GM12878 (cell line): ENCODE data around the gene RECK. TPM values are rescaled to one million over a fixed set of nuclear protein-coding genes. Genes with fewer than 3 reads are reported as not detected.

ENCODE experiments used
- ATAC-seq: fragments of 200-7000 bp; cut with Tn5 transposase; 3 replicates; pipeline ENCODE4 v1.9.1; 2020; ENCODE audit warnings: mild to moderate bottlenecking, moderate library complexity
- BruUV-seq: library from RNA; stranded (reverse); fragments of 400-500 nt; replicated peaks from 2 replicates; lab custom pipeline; 2021; lab: Mats Ljungman, UMichigan
- CTCF ChIA-PET: fragments of 300-600 bp; sonication (Branson Sonifier 250); formaldehyde crosslinking; extraction: SDS; loops from one replicate; lab custom pipeline; 2021; ENCODE audit warnings: inconsistent platforms; lab: Yijun Ruan, JAX
- POLR2A ChIA-PET: fragments of 350-600 bp; formaldehyde crosslinking; extraction: SDS; loops from one replicate; lab custom pipeline; 2021; ENCODE audit warnings: inconsistent platforms; lab: Charles Lee
- RAD21 ChIA-PET: fragments of 300-600 bp; sonication (Branson Sonifier 250); formaldehyde crosslinking; loops from one replicate; lab custom pipeline; 2023; ENCODE audit warnings: antibody characterized with exemption; ENCODE audit not compliant: unreplicated experiment; lab: Charles Lee
- SMC1A ChIA-PET: fragments of 300-600 bp; sonication (Branson Sonifier 250); formaldehyde crosslinking; loops from one replicate; lab custom pipeline; 2023; ENCODE audit not compliant: unreplicated experiment, uncharacterized antibody; lab: Charles Lee
- DNase-seq: peaks from one replicate; pipeline ENCODE4 v3.0.0-alpha.2; 2011; ENCODE audit warnings: low read depth, low spot score
- FAIRE-seq: peaks from 3 replicates; lab custom pipeline; 2011; peaks lifted over from hg19 to GRCh38; lab: Jason Lieb, UNC
- H2AFZ ChIP-seq: 2 replicates; pipeline ENCODE4 v1.6.0; 2011; ENCODE audit warnings: low read depth, low read length, control low read depth; ENCODE audit not compliant: control insufficient read depth
- H3K27ac ChIP-seq: 2 replicates; pipeline ENCODE4 v1.5.1; 2011; ENCODE audit warnings: control low read depth; ENCODE audit not compliant: control insufficient read depth, insufficient read depth
- H3K27me3 ChIP-seq, 2 experiments: replicated peaks in 1 of 2; 2 replicates each; pipeline versions ENCODE4 v1.6.0 to v1.6.1; 2011; ENCODE audit warnings: low read length in 1 of 2; ENCODE audit not compliant: control insufficient read depth in 2 of 2, insufficient read depth in 2 of 2
- H3K36me3 ChIP-seq, 2 experiments: 2 replicates each; pipeline ENCODE4 v1.5.1; 2011; ENCODE audit warnings: low read length in 1 of 2; ENCODE audit not compliant: control insufficient read depth in 2 of 2, insufficient read depth in 2 of 2
- H3K4me1 ChIP-seq: 2 replicates; pipeline ENCODE4 v1.6.1; 2011; ENCODE audit warnings: mild to moderate bottlenecking, low read length, moderate library complexity, mixed read lengths; ENCODE audit not compliant: control insufficient read depth, insufficient read depth
- H3K4me2 ChIP-seq: 2 replicates; pipeline ENCODE4 v1.6.0; 2011; ENCODE audit warnings: control low read depth; ENCODE audit not compliant: control insufficient read depth, insufficient read depth
- H3K4me3 ChIP-seq: fragments of 200-600 bp; sonication (generic); 2 replicates; pipeline ENCODE4 v1.5.1; 2016
- H3K79me2 ChIP-seq: 2 replicates; pipeline ENCODE4 v1.6.0; 2011; ENCODE audit warnings: low read length; ENCODE audit not compliant: control insufficient read depth, insufficient read depth
- H3K9ac ChIP-seq: 2 replicates; pipeline ENCODE4 v1.8.0; 2011; ENCODE audit warnings: low read length, control low read depth, mixed read lengths; ENCODE audit not compliant: control insufficient read depth, insufficient read depth
- H3K9me3 ChIP-seq: replicated peaks from 3 replicates; pipeline ENCODE4 v1.5.1; 2011; ENCODE audit warnings: mild to moderate bottlenecking, low read length; ENCODE audit not compliant: control insufficient read depth, insufficient read depth
- H4K20me1 ChIP-seq: 2 replicates; pipeline ENCODE4 v1.6.0; 2011; ENCODE audit not compliant: control insufficient read depth, insufficient read depth
- ASH2L ChIP-seq: fragments of 300-600, 200-600 bp; sonication (generic); IDR thresholded peaks from 2 replicates; pipeline ENCODE4 v1.6.1; 2017; ENCODE audit warnings: low read depth, mild to moderate bottlenecking, borderline replicate concordance
- ATF7 ChIP-seq: fragments of 450-650 bp; IDR thresholded peaks from 2 replicates; pipeline ENCODE4 v1.6.1; 2016; ENCODE audit warnings: low read depth, mild to moderate bottlenecking
- BRCA1 ChIP-seq: IDR thresholded peaks from 2 replicates; pipeline ENCODE4 v1.6.1; 2011; ENCODE audit warnings: low read depth, low read length, improper control_type of control experiment
- CREB1 ChIP-seq: IDR thresholded peaks from 2 replicates; pipeline ENCODE4 v1.6.1; 2012; ENCODE audit warnings: low read depth, mild to moderate bottlenecking, inconsistent platforms
- CTCF ChIP-seq, 3 experiments: IDR thresholded peaks in 2 of 3; conservative IDR thresholded peaks in 1 of 3; 2 replicates each; pipeline ENCODE4 v1.5.1; 2011; ENCODE audit warnings: low read depth in 3 of 3, low read length in 3 of 3, mild to moderate bottlenecking in 3 of 3, control low read depth in 2 of 3, moderate library complexity in 2 of 3, inconsistent platforms in 1 of 3, mixed read lengths in 1 of 3; ENCODE audit not compliant: control insufficient read depth in 2 of 3, insufficient read depth in 1 of 3; ENCODE audit errors: extremely low read depth in 1 of 3
- FOXK2 ChIP-seq: fragments of 450-650 bp; IDR thresholded peaks from 2 replicates; pipeline ENCODE4 v1.6.1; 2017; ENCODE audit warnings: mild to moderate bottlenecking, moderate library complexity
- HSF1 ChIP-seq: fragments of 150-350 bp; IDR thresholded peaks from 2 replicates; pipeline ENCODE4 v1.6.1; 2014; ENCODE audit warnings: mild to moderate bottlenecking, low read depth, low read length
- KLF5 ChIP-seq: fragments of 450-650 bp; IDR thresholded peaks from 2 replicates; pipeline ENCODE4 v1.6.1; 2014; ENCODE audit warnings: mild to moderate bottlenecking; ENCODE audit not compliant: partially characterized antibody
- MEF2B ChIP-seq: fragments of 450-650 bp; IDR thresholded peaks from 2 replicates; pipeline ENCODE4 v1.6.1; 2018; ENCODE audit warnings: mild to moderate bottlenecking, moderate library complexity; ENCODE audit not compliant: partially characterized antibody, poor library complexity, severe bottlenecking
- PAX5 ChIP-seq: IDR thresholded peaks from 2 replicates; pipeline ENCODE4 v1.6.1; 2011; ENCODE audit warnings: low read depth, low read length, borderline replicate concordance
- RBBP5 ChIP-seq: fragments of 200-600 bp; sonication (generic); conservative IDR thresholded peaks from 2 replicates; pipeline ENCODE4 v1.6.1; 2016
- SMC3 ChIP-seq: IDR thresholded peaks from 2 replicates; pipeline ENCODE4 v1.6.1; 2011; ENCODE audit warnings: low read length, improper control_type of control experiment, borderline replicate concordance
- SUPT20H ChIP-seq: IDR thresholded peaks from 2 replicates; pipeline ENCODE4 v1.6.1; 2011; ENCODE audit warnings: low read depth, mild to moderate bottlenecking, low read length, moderate library complexity, borderline replicate concordance; ENCODE audit not compliant: control insufficient read depth
- TCF3 ChIP-seq: IDR thresholded peaks from 2 replicates; pipeline ENCODE4 v1.6.1; 2012; ENCODE audit warnings: low read depth, mild to moderate bottlenecking, low read length, borderline replicate concordance; ENCODE audit not compliant: insufficient read depth
- ZBTB4 ChIP-seq: fragments of 450-650 bp; formaldehyde crosslinking; IDR thresholded peaks from 2 replicates; pipeline ENCODE4 v1.4.0; 2022; ENCODE audit warnings: mild to moderate bottlenecking, moderate library complexity
- ZSCAN29 ChIP-seq: fragments of 450-650 bp; IDR thresholded peaks from 2 replicates; pipeline ENCODE4 v1.6.1; 2017; ENCODE audit warnings: mild to moderate bottlenecking, moderate library complexity
- ZZZ3 ChIP-seq: IDR thresholded peaks from 2 replicates; pipeline ENCODE4 v1.6.1; 2011; ENCODE audit warnings: low read depth; ENCODE audit not compliant: control insufficient read depth, insufficient read length
- WGBS: methylation state at CpG from one replicate; pipeline ENCODE4 v1.1.6; 2016; ENCODE audit warnings: low lambda C conversion rate; ENCODE audit not compliant: insufficient replicate concordance, insufficient coverage; ENCODE audit errors: missing lambda C conversion rate; 5-methylcytosine and 5-hydroxymethylcytosine counted together
- in situ Hi-C: fragments of 300-500 bp; cut with MboI; formaldehyde crosslinking; loops from 9 replicates; pipeline ENCODE4 v1.14.3; 2018; ENCODE audit warnings: mixed read lengths
- intact Hi-C: fragments of 100-400 bp; cut with micrococcal nuclease; formaldehyde crosslinking; loops from one replicate; pipeline ENCODE4 v1.14.2; 2022; ENCODE audit not compliant: unreplicated experiment
- polyA plus RNA-seq, 11 experiments: library from polyadenylated mRNA; depleted of rRNA in 4 of 11; unstranded in 6 of 11; stranded (reverse) in 5 of 11; fragments of >200 nt; fragmentation: Nextera tagmentation in 4 of 11; fragmentation: Illumina TruSeq in 1 of 11; extraction: Ambion mirVana in 4 of 11; extraction: Trizol in 1 of 11; gene quantifications; 1 replicate in 1 of 11; 2 replicates in 10 of 11; pipeline versions ENCODE4 v1.2.1 to v1.2.3, GENCODE V29; 2011 to 2016; ENCODE audit warnings: inconsistent platforms in 2 of 11, missing spikeins in 2 of 11, low read depth in 1 of 11
- total RNA-seq, 4 experiments: library from RNA; depleted of rRNA in 3 of 4; stranded (reverse); fragments of >200 nt in 3 of 4; fragmentation: Illumina TruSeq in 1 of 4; extraction: Trizol in 1 of 4; gene quantifications; 2 replicates each; pipeline versions ENCODE4 v1.2.1 to v1.2.3, GENCODE V29; 2013 to 2021

The RECK gene
- total and polyA plus RNA-seq, 10 of the 15 experiments (the other 5 are each of a cell fraction or from before 2014, with no cell fraction given) = 0.02 to 0.40 (median 0.13) TPM

GRCh38 chr9:36040271-36040925, 3.7 kb downstream of the RECK start (continued):
- no peak for TF ChIP-seq HSF1
- no peak for TF ChIP-seq ZBTB4 (CRISPR knock-in tag)
- TF ChIP-seq SUPT20H = no peak
- TF ChIP-seq ZSCAN29 = no peak
- TF ChIP-seq MEF2B = no peak

GRCh38 chr9:36041506-36041905, 4.8 kb downstream of the RECK start:
- intact Hi-C loops (no loop called here), in situ Hi-C loops (no loop called here)
- Histone ChIP-seq H4K20me1 (no peaks in the 10 kb centered on the region), H3K79me2 (no peaks in the 10 kb centered on the region), H3K36me3 (no peaks in the 10 kb centered on the region), H3K4me2 (no peak overlapping the region), H2AFZ (no peak overlapping the region), H3K9ac (no peak overlapping the region), H3K4me1 (no peaks in the 10 kb centered on the region; the same call in 1 of the 2 replicates), H3K4me3 (no peak overlapping the region), H3K9me3 (no peaks in the 10 kb centered on the region), H3K27me3 (peaks cover 0 to 2% of the 10 kb centered on the region in 2 experiments; a peak in 1 of 4 replicates), H3K27ac (no peak overlapping the region)
- no peak for FAIRE-seq
- DNase-seq = no peak
- ChIA-PET CTCF (interaction anchor here (1.1 kb wide), 1 partner anchor 35 kb away, joined by 3 read pairs; no protein-coding TSS in a partner anchor), SMC1A (no interaction called here), RAD21 (no interaction called here), POLR2A (no interaction called here)
- WGBS = 0% methylated on average over 1 of the region's 1 CpG
- no peak for ATAC-seq
- BruUV-seq = no TSS peak
- TF ChIP-seq RBBP5 (no peak), ATF7 (no peak), PAX5 (no peak), TCF3 (no peak), ASH2L (no peak), BRCA1 (no peak), CREB1 (no peak), CTCF (IDR thresholded peaks at IDR 0.05 in 2 of 3, conservative IDR thresholded peaks at IDR 0.05 in 1 of 3; ENCODE audit: control insufficient read depth in 2 of 3, extremely low read depth in 1 of 3, insufficient read depth in 1 of 3, low read depth in 3 of 3, low read length in 3 of 3) (no peak), ZZZ3 (no peak), KLF5 (no peak), SMC3 (no peak), FOXK2 (no peak)
